Activated naive CD4-positive, alpha-beta T cell treated with anti-CD3 and anti-CD28 coated beads, Interleukin-2, amount 10 ng/mL, durations not matched to agents 7 days and 5 days (primary cell): ENCODE results near the gene EIF4G3.

Source experiments
- CTCF ChIA-PET: fragments of 350-600 bp; sonication (Branson Sonifier 250); formaldehyde crosslinking; loops from one replicate; lab custom pipeline; 2021; ENCODE audit warnings: antibody characterized with exemption; lab: Charles Lee
- DNase-seq: peaks from one replicate; pipeline ENCODE4 v3.0.0-alpha.2; 2020
- H3K27ac Mint-ChIP-seq: one replicate; pipeline ENCODE4 v1.8.0; 2021; ENCODE audit warnings: mild to moderate bottlenecking, moderate library complexity, mixed read lengths
- H3K27me3 Mint-ChIP-seq: one replicate; pipeline ENCODE4 v1.8.0; 2021; ENCODE audit warnings: mild to moderate bottlenecking, mixed read lengths
- H3K36me3 Mint-ChIP-seq: one replicate; pipeline ENCODE4 v1.8.0; 2021; ENCODE audit warnings: mixed read lengths
- H3K4me1 Mint-ChIP-seq: one replicate; pipeline ENCODE4 v1.8.0; 2021; ENCODE audit warnings: mixed read lengths
- H3K4me3 Mint-ChIP-seq: one replicate; pipeline ENCODE4 v1.8.0; 2021; ENCODE audit warnings: mild to moderate bottlenecking, moderate library complexity, mixed read lengths
- H3K9me3 Mint-ChIP-seq: one replicate; pipeline ENCODE4 v1.8.0; 2021; ENCODE audit warnings: mixed read lengths

Gene EIF4G3

DNA sequence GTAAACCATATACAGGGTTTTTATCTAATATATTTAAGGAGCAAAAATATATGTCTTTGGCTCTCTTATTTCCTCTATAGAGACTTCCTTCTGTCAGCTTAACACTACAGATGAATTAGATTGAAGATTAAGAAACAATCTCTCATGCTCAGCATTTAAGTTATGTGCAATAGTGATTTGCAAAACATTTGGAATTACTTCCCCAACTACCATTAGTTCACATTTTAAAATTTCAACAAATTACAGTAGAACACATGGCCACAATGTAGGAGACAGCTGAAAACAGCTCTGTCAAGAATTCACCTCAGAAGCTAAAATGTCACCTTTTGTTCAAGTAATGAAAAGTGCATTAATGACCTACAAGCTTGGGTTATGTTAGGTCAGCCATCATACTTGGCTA, 177.9 kb downstream of the EIF4G3 start:
- peaks cover 2% of the 10 kb centered on the region for H3K4me1 Mint-ChIP-seq

DNA sequence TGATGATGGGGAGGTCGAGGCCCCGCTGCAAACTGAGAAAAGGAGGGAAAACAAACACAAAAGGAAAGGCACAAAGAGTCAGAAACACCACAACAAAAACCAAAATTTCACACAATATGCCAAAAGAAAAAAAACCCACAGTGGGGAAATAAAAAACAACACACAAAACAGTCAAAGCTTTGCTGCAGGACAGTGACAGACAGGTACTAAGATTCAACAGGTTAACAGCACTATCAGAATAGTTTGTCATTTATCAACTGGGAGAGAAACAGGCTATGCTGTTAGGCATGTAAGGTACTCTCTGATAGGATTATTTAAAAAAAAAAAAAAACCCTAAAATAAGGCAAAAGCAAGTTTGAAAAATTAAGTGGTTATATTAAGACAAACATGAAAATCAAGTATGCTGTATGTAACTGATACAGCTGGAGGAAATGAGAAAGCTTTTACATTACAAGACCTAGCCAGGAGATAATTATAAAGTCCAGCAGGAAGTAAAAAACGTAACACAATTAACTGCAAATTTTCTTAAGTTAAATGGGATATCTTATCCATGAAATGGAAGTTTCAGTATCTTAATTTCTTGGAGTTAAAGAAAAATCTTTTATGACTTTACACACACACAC, 179.0 kb downstream of the EIF4G3 start:
- Mint-ChIP-seq H3K9me3 (no peaks in the 10 kb centered on the region), H3K4me1 (peaks cover 8% of the 10 kb centered on the region), H3K36me3 (peaks cover 3% of the 10 kb centered on the region), H3K4me3 (no peak overlapping the region), H3K27me3 (no peaks in the 10 kb centered on the region), H3K27ac (no peak overlapping the region)
- no peak for DNase-seq
- CTCF ChIA-PET = interaction anchor here (0.6 kb wide), 1 partner anchor 22 kb away, joined by 3 read pairs; no protein-coding TSS in a partner anchor

More for the DNA sequence above, 177.9 kb downstream of the EIF4G3 start:
- Mint-ChIP-seq H3K27ac (no peak overlapping the region), H3K9me3 (no peaks in the 10 kb centered on the region), H3K27me3 (no peaks in the 10 kb centered on the region), H3K36me3 (peaks cover 3% of the 10 kb centered on the region), H3K4me3 (no peak overlapping the region)
- CTCF ChIA-PET = no interaction called here
- DNase-seq = no peak

DNA sequence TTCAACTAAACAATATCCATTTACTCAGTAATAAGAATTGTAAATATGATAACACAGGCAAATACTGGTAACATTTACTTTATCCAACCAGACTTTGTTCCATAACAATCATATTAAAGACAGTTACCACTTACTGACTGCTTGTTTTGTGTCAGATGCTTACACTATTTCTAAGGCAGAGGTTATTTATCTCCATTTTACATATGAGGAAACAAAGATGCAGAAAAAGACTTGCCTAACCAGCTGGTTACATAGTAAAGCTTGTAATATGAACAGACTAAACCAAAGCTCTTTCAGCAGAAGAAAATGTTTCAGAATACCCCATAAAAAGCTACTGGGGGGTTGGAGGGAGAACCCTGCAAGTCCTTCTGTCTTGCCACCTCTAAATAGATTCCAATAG, 180.1 kb downstream of the EIF4G3 start:
- CTCF ChIA-PET = no interaction called here
- H3K36me3 Mint-ChIP-seq = peaks cover 3% of the 10 kb centered on the region
- H3K27me3 Mint-ChIP-seq = no peaks in the 10 kb centered on the region
- no peak overlapping the region for H3K4me3 Mint-ChIP-seq
- H3K9me3 Mint-ChIP-seq = no peaks in the 10 kb centered on the region
- no peak overlapping the region for H3K27ac Mint-ChIP-seq
- DNase-seq = no peak
- H3K4me1 Mint-ChIP-seq = peaks cover 20% of the 10 kb centered on the region

DNA sequence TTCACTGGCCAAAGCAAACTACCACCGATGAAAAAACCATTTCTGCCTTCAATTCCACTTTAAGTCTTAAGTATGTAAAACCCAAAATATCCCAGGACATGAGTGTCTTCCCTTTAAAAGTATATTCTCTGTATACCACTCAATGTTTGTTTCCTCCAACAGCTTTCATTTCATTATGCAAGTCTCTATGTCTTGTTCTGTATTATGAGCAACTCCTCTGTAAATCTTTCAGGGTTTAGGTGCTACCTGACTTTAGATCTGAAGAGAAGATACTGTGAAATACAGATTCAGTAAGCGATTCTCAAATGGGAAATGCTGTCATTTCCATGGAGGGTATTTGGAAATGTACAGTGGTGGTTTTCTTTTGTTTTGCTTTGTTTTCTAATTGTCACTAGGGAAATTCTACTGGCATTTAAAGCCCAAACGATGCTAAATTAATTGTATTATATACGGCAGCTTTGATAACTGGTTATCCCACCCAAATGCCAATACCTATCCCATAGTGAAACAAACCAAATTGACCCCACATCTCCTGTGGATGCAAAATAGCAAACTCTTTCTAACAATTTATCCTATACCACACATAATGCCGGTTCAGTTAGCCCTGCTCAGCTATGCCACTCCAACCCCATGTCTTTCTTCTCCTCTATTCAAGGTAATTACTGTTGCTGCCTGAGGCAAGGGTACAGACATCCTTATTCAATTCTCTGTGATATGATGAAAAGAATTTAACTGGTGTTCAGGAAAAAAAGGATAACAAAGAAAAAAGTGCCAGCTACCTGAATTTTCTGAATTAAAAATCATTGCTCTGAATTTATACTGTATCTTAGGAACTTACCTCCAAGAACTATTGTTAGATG, 182.8 kb downstream of the EIF4G3 start:
- Mint-ChIP-seq H3K27me3 (no peaks in the 10 kb centered on the region), H3K4me3 (no peak overlapping the region), H3K4me1 (peaks cover 21% of the 10 kb centered on the region), H3K27ac (no peak overlapping the region), H3K36me3 (peaks cover 2% of the 10 kb centered on the region), H3K9me3 (no peaks in the 10 kb centered on the region)
- DNase-seq = no peak
- CTCF ChIA-PET = no interaction called here

DNA sequence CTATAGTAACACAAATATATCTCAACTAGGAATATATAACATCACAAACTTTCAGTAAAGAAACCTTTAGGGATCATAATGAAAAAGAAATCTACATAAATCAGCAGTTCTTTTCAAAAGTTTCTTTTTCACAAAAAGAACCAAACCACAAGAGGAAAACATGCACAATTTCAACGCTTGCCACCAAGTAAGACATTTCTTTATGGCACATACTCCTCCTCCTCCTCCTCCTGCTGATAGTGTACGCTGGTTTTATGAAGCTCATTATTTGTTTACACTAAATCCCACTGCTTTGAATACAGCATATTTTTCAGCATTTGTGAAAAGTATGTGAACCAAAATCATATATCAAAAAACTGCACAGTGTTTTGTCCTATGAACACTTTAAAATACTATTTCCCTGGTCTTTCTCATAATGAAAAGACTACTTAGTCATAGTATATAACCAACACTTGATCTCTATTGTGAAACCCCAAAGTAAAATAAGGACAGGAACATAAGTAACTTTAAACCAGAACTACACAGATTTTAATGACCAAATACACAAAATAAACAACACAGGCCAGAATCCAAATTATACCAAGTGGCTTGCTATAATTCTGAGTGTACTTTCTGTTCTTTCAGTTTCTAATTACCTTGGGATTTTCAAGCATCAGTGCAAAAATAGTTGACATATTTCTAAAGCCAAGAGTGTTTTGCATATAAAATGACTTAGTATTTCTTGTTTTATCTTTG, 184.2 kb downstream of the EIF4G3 start:
- Mint-ChIP-seq H3K4me1 (peaks cover 20% of the 10 kb centered on the region), H3K4me3 (no peak overlapping the region), H3K27me3 (no peaks in the 10 kb centered on the region), H3K9me3 (no peaks in the 10 kb centered on the region), H3K27ac (no peak overlapping the region), H3K36me3 (peaks cover 2% of the 10 kb centered on the region)
- no peak for DNase-seq
- CTCF ChIA-PET = interaction anchor here (1.6 kb wide), 1 partner anchor 203 kb away, joined by 4 read pairs; no protein-coding TSS in a partner anchor

DNA sequence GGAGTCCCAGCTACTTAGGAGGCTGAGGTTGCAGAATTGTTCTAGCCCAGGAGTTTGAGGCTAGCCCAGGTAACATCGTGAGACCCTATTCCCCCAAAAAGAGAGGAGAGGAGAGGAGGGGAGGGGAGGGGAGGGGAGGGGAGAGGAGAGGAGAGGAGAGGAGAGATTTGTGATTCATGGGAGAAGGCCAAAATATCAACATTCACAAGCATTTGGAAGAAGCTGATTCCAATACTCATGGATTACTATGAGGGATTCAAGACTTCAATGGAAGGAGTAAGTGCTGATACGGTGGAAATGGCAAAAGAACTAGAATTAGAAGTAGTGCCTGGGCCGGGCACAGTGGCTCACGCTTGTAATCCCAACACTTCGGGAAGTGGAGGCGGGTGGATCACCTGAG, 187.8 kb downstream of the EIF4G3 start:
- H3K27me3 Mint-ChIP-seq = no peaks in the 10 kb centered on the region
- H3K4me3 Mint-ChIP-seq = no peak overlapping the region
- DNase-seq = no peak
- no peaks in the 10 kb centered on the region for H3K36me3 Mint-ChIP-seq
- H3K4me1 Mint-ChIP-seq = peaks cover 19% of the 10 kb centered on the region
- no peaks in the 10 kb centered on the region for H3K9me3 Mint-ChIP-seq
- CTCF ChIA-PET = interaction anchor here (1.2 kb wide), 1 partner anchor 206 kb away, joined by 7 read pairs; no protein-coding TSS in a partner anchor
- H3K27ac Mint-ChIP-seq = no peak overlapping the region

DNA sequence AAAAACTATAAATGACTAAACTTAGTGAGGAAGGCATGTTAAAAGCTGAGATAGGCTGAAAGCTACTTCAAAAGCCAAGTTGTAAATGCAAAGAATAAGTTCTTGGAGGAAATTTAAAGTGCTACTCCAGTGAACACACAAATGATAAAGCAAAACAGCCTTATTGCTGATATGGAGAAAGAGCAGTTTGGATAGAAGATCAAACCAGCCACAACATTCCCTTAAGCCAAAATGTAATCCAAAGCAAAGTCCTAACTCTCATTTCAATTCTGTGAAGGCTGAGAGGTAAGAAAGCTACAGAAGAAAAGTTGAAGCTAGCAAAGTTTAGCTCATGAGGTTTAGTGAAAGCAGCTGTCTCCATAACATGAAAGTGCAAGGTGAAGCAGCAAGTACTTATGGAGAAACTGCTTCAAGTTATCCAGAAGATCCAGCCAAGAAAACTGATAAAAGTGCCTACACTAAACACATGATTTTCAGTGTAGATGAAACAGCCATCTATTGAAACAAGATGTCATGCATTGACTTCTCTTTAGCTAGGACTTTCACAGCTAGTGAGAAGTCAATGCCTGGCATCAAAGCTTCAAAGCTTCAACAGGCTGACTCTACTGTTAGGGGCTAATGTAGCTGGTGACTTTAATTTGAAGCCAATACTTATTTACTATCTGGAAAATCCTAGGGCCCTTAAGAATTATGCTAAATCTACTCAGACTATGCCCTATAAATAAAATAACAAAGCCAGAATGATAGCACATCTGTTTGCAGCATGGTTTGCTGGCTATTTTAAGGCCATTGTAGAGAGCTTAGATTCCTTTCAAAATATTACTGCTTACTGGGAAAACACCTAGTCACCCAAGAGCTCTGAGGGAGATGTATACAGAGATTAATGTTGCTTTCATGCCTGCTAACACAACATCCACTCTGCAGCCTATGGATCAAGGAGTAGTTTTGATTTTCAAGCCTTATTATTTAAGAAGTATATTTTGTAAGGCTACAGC, 188.6 kb downstream of the EIF4G3 start:
- CTCF ChIA-PET = interaction anchor here (0.6 to 1.2 kb wide), 2 partner anchors 207 to 320 kb away, joined by 3 to 7 read pairs; no protein-coding TSS in a partner anchor
- H3K9me3 Mint-ChIP-seq = no peaks in the 10 kb centered on the region
- DNase-seq = no peak
- H3K36me3 Mint-ChIP-seq = no peaks in the 10 kb centered on the region
- no peak overlapping the region for H3K4me3 Mint-ChIP-seq
- H3K27ac Mint-ChIP-seq = no peak overlapping the region
- peaks cover 16% of the 10 kb centered on the region for H3K4me1 Mint-ChIP-seq
- H3K27me3 Mint-ChIP-seq = no peaks in the 10 kb centered on the region

DNA sequence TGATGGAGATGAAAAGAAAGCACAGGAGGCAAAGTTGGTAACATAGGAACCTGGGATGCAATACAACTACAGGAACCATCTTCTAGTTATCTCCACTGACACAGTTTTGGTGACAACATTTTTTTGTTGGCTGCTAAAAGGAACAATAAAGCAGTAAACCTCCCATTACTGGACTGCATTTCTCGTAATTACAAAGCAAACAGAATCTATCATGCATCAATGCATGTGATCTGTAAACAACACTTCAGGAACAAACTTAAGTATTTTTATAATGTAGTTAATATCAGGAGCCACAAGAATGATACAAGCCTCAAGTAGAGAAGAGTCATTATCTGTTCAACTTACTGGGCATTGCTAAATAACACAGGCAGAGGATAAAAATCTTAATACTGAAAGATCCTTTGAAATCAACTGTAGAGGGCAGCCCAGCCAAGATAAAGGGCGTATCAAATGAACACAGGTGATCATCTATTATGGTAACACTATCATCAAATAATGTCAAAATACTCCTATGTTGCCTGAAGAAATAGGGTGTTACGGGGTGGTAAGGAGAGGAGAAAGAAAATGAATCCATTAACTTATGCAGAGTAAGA, 193.3 kb downstream of the EIF4G3 start:
- H3K4me1 Mint-ChIP-seq = no peaks in the 10 kb centered on the region
- H3K27me3 Mint-ChIP-seq = no peaks in the 10 kb centered on the region
- H3K27ac Mint-ChIP-seq = no peak overlapping the region
- H3K4me3 Mint-ChIP-seq = no peak overlapping the region
- DNase-seq = no peak
- H3K9me3 Mint-ChIP-seq = no peaks in the 10 kb centered on the region
- CTCF ChIA-PET = interaction anchor here (1.0 to 3.9 kb wide), 3 partner anchors 209 to 212 kb away, joined by 4 to 40 read pairs (median 7); no protein-coding TSS in a partner anchor
- no peaks in the 10 kb centered on the region for H3K36me3 Mint-ChIP-seq

DNA sequence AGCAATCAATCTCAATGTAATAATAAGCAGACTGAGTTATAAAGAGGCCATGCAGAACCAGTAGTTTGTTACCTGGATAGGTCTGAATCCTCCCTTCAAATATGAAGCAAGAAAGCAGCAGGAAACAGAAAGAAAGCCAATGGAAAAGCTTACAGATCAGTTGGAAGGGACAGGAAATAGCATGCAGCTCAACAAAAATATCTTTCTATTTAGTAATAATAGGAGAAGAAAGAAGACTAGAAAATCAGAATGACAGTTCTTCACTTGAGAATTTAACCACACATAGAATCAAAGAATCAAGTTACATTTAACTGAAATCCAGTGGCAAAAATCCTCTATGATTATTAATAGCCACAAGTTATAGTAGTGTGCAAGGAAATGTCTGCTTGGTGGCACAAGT, 194.4 kb downstream of the EIF4G3 start:
- CTCF ChIA-PET = interaction anchor here (1.4 to 3.9 kb wide), 3 partner anchors 9 to 213 kb away, joined by 4 to 40 read pairs (median 6); no protein-coding TSS in a partner anchor
- Mint-ChIP-seq H3K4me1 (no peaks in the 10 kb centered on the region), H3K9me3 (no peaks in the 10 kb centered on the region), H3K36me3 (no peaks in the 10 kb centered on the region), H3K4me3 (no peak overlapping the region), H3K27me3 (no peaks in the 10 kb centered on the region), H3K27ac (no peak overlapping the region)
- DNase-seq = no peak

DNA sequence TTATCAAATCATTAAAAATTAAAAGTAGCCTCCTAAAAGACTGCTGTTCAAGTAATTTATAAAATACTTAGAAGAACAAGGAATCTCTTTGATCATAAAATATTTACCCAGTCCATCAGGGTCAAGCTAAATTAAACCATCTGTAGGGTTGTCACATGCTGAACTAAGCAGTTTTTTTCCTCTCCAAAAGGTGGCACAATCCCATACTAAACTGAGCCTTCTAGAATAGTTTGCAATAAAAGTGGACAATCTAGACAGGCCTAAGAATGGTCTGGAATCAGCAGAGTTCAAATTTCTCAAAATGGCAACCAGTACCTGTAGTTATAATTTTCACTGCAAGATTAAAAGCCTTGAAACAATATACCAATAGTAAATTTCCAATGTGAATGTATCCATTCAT, 194.8 kb downstream of the EIF4G3 start:
- Mint-ChIP-seq H3K9me3 (no peaks in the 10 kb centered on the region), H3K4me1 (no peaks in the 10 kb centered on the region), H3K4me3 (no peak overlapping the region), H3K27me3 (no peaks in the 10 kb centered on the region), H3K27ac (no peak overlapping the region), H3K36me3 (no peaks in the 10 kb centered on the region)
- DNase-seq = no peak
- CTCF ChIA-PET = interaction anchor here (0.7 to 3.9 kb wide), 4 partner anchors 9 to 214 kb away, joined by 3 to 40 read pairs (median 5); no protein-coding TSS in a partner anchor

DNA sequence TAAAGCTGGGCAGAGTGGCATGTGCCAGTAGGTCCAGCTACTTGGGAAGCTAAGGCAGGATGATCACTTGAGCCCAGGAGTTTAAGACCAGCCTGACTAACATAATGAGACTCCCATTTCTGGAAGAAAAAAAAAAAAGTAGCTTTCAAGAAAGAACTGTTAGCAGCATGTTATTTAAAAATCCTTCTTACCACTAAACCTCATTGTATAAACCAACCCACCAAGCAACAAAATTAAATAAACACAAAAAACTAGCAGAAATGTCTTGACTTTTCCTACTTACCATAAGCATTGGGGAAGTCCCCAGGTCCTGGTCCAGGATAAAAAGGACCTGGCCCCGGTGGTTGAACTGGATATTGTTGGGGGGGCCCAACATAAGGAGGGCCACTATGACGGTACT, 196.6 kb downstream of the EIF4G3 start:
- DNase-seq = no peak
- H3K36me3 Mint-ChIP-seq = no peaks in the 10 kb centered on the region
- no peaks in the 10 kb centered on the region for H3K4me1 Mint-ChIP-seq
- no peaks in the 10 kb centered on the region for H3K27me3 Mint-ChIP-seq
- no peaks in the 10 kb centered on the region for H3K9me3 Mint-ChIP-seq
- H3K27ac Mint-ChIP-seq = no peak overlapping the region
- CTCF ChIA-PET = interaction anchor here (3.9 kb wide), 1 partner anchor 215 kb away, joined by 40 read pairs; no protein-coding TSS in a partner anchor
- H3K4me3 Mint-ChIP-seq = no peak overlapping the region

DNA sequence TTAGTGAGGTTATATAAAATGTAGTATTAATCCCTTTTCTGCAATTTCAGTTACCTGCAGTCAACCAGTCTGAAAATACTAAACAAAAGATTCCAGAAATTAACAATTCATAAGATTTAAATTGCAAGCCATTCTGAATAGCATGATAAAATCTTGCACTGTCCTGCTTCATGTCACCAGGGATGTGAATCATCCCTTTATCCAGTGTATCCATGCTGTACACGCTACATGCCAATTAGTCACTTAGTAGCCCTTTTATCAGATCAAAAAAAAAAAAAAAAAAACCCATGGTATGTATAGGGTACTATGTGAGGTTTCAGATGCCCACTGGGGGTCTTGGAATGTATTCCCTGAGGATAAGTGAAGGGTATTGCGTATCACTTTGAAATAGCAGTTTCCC, 198.3 kb downstream of the EIF4G3 start:
- H3K27ac Mint-ChIP-seq = no peak overlapping the region
- DNase-seq = no peak
- no peaks in the 10 kb centered on the region for H3K9me3 Mint-ChIP-seq
- no peaks in the 10 kb centered on the region for H3K36me3 Mint-ChIP-seq
- no peak overlapping the region for H3K4me3 Mint-ChIP-seq
- H3K27me3 Mint-ChIP-seq = no peaks in the 10 kb centered on the region
- CTCF ChIA-PET = no interaction called here
- no peaks in the 10 kb centered on the region for H3K4me1 Mint-ChIP-seq

DNA sequence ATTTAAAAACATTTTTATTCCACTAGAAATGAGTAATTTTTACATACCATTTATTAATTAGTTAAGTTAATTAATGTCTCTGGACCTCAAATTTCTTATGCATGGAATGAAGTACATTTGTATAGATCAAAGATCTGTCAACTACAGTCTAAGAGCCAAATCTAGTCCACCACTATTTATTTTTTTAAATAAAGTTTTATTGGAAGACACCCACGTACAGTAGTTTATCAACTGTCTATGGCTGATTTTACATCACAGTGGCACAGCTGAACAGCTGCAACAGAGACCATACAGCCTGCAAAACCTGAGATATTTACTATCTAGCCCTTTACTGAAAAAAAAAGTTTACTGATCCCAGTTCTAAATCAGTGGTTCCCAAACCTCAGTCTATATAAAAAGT, 201.0 kb downstream of the EIF4G3 start:
- no peak for DNase-seq
- H3K36me3 Mint-ChIP-seq = peaks cover 7% of the 10 kb centered on the region
- CTCF ChIA-PET = no interaction called here
- H3K4me1 Mint-ChIP-seq = no peaks in the 10 kb centered on the region
- H3K27me3 Mint-ChIP-seq = no peaks in the 10 kb centered on the region
- H3K27ac Mint-ChIP-seq = no peak overlapping the region
- H3K9me3 Mint-ChIP-seq = no peaks in the 10 kb centered on the region
- H3K4me3 Mint-ChIP-seq = no peak overlapping the region
